ENCODE measurements around the gene CTNND1. TPM values are rescaled to one million over a fixed set of nuclear protein-coding genes. Genes with fewer than 3 reads are reported as not detected.

CTNND1 gene
- total RNA-seq, 1 experiment from 2014 or later = 95.9 TPM

DNA sequence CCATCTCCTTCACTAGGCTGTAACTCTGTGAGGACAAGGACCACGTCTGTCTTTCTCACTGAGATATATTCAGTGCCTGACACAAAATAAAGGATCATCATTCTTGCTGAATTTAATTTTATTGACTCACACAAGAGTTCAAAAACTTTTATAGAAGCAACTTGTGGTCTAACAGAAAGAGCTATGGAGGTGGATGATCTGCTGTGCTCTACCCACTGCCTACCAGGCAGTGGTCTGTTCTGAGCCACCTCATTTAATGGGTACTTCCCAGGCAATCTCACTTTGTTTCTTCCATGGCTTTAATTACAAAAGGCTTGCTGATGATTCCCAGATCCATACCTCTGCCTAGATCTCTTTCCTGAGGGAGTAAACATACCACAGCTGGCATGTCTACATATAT lies 14.7 kb upstream of the CTNND1 start:
- H3K27ac ChIP-seq = no peak overlapping the region
- H3K27me3 ChIP-seq = no peaks in the 10 kb centered on the region
- H3K36me3 ChIP-seq = peaks cover 16% of the 10 kb centered on the region
- peaks cover 5% of the 10 kb centered on the region for H3K4me1 ChIP-seq
- no peak overlapping the region for H3K4me3 ChIP-seq
- no peaks in the 10 kb centered on the region for H3K9me3 ChIP-seq (replicated peaks)
- no peak for DNase-seq

DNA sequence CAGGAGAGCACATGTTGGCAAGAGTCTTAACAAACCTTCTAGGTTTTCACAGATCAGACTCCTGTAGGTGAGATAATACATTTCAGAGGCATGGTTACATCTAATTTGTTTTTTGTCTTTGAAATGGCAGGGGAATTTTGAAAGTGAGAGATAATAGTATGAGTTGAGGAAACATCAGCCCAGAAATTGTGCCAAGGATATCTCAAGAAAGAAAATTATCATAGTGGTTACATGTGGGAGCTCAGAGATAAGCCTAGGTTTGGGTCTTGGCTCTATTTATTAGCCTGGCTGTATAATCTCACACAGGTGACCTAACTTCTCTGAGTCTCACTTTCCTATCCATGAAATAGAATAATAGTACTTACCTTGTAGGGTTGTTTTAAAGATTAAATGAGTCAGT lies 10.4 kb upstream of the CTNND1 start:
- no peak overlapping the region for H3K27ac ChIP-seq
- DNase-seq = no peak
- H3K4me3 ChIP-seq = no peak overlapping the region
- no peaks in the 10 kb centered on the region; the same call in 1 of the 2 replicates for H3K36me3 ChIP-seq
- no peaks in the 10 kb centered on the region for H3K9me3 ChIP-seq (replicated peaks)
- H3K27me3 ChIP-seq = no peaks in the 10 kb centered on the region
- no peaks in the 10 kb centered on the region for H3K4me1 ChIP-seq

DNA sequence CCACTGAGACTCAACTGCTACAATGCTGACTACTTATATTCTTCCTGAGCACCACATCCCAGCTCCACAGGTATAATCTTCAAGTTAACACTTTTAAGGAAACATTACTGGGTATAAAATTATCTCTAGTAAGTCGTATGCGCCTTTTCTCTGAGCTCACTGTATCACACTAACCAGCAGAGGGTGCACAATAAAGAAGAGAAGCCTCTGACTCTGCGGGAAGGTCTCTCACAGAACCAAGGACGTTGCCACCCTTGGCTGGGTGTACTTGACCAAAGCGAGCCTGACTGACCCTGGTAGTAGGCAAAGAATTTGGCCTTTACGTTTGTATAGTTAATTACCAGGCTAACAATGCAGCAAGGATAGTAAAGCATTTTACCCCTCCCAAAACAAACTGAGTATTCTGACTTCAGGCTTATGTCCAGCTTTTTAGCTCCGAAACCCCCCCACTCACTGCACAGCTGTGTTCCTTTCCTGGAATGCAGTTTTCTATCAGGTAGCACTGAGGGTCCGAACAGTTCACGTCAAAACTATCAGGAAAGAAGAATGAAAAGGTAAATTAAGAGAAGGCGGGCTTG lies 9.8 kb upstream of the CTNND1 start, which contains the start of gene BTBD18:
Gene BTBD18, minus strand, starts transcription at position 144 of the 578 bp plus-strand sequence. CDS start 631 bp downstream, outside the sequence.
- peak in 1 of 2 experiments; percentile 46 for DNase-seq
- H3K36me3 ChIP-seq = no peaks in the 10 kb centered on the region; the same call in 1 of the 2 replicates
- H3K27me3 ChIP-seq = no peaks in the 10 kb centered on the region
- H3K4me3 ChIP-seq = no peak within 1 kb of the TSS
- no peak within 1 kb of the TSS for H3K27ac ChIP-seq
- H3K9me3 ChIP-seq (replicated peaks) = no peaks in the 10 kb centered on the region
- no peaks in the 10 kb centered on the region for H3K4me1 ChIP-seq

DNA sequence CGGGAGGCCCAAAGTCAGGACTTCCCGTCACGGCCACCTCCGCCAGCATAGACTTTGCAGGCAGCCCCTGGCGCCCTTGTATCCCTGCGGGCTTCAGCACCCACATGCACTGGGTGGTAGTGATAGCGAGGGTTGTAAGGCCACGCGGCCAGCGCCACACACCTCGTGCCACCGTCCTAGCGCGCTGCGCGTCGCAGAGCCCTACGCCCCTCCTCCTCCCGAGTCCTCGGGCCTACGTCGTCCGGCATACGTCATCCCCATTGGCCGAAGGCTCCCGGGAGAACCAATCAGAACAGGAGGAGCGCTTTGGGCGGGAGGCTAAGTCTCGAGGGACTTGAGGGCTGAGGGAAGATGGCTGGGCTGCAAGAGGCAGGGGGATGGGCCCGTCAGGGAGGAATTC lies 8.6 kb upstream of the CTNND1 start:
- no peaks in the 10 kb centered on the region for H3K36me3 ChIP-seq
- H3K27ac ChIP-seq = no peak overlapping the region
- H3K4me1 ChIP-seq = no peaks in the 10 kb centered on the region
- no peak overlapping the region for H3K4me3 ChIP-seq
- no peaks in the 10 kb centered on the region for H3K9me3 ChIP-seq (replicated peaks)
- no peak for DNase-seq
- no peaks in the 10 kb centered on the region for H3K27me3 ChIP-seq

DNA sequence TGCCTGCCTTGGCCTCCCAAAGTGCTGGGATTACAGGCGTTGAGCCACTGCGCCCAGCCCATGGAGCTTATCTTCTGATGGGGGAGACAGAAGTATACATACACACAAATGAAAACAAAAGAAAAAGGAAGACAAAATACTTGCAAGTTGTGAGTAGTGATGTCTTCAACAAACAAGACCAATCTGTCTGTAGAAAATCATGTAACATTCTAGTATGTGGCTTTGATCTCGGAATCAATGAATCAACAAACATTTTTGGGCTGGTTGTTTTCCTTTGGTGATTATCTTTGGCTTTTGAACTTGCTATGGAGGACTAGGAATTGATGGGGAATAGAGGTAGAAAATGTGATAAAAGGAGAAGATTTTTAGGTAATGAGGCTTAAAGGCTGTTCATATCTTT lies 3.4 kb upstream of the CTNND1 start:
- Histone ChIP-seq H3K27me3 (no peaks in the 10 kb centered on the region), H3K4me1 (no peaks in the 10 kb centered on the region), H3K27ac (no peak overlapping the region), H3K9me3 (replicated peaks) (no peaks in the 10 kb centered on the region), H3K4me3 (no peak overlapping the region), H3K36me3 (no peaks in the 10 kb centered on the region)
- DNase-seq = no peak

DNA sequence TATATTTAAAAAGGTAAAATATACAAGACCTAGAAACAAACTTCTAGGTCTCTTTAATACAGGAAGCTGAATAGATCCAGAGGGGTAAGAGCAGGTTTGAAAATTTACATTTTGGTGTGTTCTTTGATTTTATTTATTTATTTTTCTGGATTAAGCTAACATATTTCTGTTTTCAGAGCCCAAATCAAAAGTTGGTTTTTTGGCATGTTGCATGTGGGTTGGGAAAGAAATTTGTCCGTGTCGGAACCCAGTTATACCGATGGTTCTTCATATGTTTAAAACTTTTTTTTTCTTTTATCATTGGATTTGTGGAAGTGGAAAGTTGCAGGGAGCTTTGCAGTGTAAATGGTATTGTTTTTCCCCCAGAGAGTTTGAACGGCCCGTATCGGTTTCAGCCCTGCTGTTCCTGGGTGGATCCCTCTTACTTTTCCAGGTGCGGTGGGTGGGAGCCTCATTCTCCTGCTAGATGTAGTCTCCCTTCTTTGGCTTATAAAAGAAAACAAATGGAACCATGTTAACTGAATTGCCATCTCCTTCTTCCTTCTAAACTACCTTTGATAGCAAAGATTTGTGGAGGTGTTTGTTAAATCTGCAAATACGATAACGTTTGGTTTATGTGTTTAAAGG lies 746 bp downstream of the CTNND1 start:
- H3K27me3 ChIP-seq = no peaks in the 10 kb centered on the region
- peak overlapping the region; percentile 74 for H3K27ac ChIP-seq
- DNase-seq = peak; percentile 27 to 39
- no peaks in the 10 kb centered on the region; the same call in 1 of the 2 replicates for H3K36me3 ChIP-seq
- H3K4me3 ChIP-seq = peak overlapping the region; percentile 81
- no peaks in the 10 kb centered on the region for H3K9me3 ChIP-seq (replicated peaks)
- peaks cover 16% of the 10 kb centered on the region for H3K4me1 ChIP-seq

DNA sequence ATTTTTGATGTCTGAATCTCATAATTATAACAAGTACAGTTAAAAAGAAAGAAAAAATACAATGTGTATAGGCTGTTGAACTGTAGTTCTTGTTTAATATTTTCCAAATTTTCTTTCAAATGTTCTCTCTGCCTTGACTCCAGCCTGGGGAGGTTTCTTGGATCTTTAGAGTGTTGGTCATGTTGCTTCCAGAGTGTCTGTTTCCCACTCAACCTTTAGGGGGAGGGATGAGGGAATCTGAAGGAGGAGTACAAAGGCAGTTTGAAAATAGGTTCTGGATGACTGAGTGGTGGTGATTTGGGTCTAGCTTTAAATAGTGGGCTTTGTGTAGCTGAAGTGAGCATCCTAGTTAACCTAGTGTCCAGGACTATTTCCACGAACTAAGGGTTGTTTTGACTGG lies 2.0 kb downstream of the CTNND1 start:
- Histone ChIP-seq H3K9me3 (replicated peaks) (no peaks in the 10 kb centered on the region), H3K36me3 (no peaks in the 10 kb centered on the region; the same call in 1 of the 2 replicates), H3K4me1 (peaks cover 16% of the 10 kb centered on the region), H3K27ac (no peak overlapping the region; the same call in 1 of the 2 replicates), H3K27me3 (no peaks in the 10 kb centered on the region), H3K4me3 (peak overlapping the region; percentile 81)
- DNase-seq = peak in 1 of 2 experiments; percentile 50

DNA sequence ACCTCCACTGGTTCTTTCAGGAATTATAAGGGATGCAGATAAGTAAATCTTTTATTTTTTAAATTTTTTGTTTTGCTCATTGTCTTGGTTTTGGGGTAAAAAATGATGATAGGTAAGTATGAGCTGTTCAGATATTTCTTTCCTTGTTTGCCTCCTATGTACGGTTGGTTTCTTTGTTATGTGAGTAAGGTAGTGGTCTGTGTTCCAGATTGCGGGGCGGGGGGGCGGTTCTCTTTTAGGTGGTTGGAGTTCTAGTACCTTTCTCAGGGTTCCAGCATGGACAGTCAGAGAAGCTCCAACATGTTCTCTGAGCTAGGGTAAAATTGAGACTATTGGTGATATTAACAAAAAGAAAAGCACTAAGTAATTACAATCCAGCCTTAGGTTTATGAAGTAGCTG lies 2.4 kb downstream of the CTNND1 start:
- Histone ChIP-seq H3K4me3 (peak overlapping the region; percentile 81), H3K36me3 (no peaks in the 10 kb centered on the region; the same call in 1 of the 2 replicates), H3K27me3 (no peaks in the 10 kb centered on the region), H3K27ac (no peak overlapping the region), H3K9me3 (replicated peaks) (no peaks in the 10 kb centered on the region), H3K4me1 (peaks cover 16% of the 10 kb centered on the region)
- DNase-seq = no peak

DNA sequence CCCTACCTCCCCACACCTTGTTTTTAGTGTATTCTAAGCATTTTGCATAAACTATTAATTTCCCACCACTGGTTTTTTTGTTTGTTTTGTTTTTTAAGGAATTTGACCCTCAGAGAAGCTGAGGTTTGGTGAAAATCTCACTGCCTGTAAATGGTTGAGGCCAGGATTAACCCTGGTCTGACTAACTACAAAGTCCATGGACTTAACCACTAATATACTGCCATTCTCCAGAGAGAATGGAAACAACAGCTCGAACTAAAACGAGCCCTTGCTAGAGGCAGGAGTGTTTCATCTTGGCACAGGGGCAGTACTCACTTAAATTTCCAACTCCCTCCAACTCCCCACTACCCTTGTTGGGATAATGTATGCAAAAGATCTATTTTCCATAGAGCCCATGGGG lies 3.0 kb downstream of the CTNND1 start:
- Histone ChIP-seq H3K27ac (no peak overlapping the region), H3K4me3 (no peak overlapping the region), H3K27me3 (no peaks in the 10 kb centered on the region), H3K36me3 (no peaks in the 10 kb centered on the region; the same call in 1 of the 2 replicates), H3K9me3 (replicated peaks) (no peaks in the 10 kb centered on the region), H3K4me1 (peaks cover 16% of the 10 kb centered on the region)
- no peak for DNase-seq

DNA sequence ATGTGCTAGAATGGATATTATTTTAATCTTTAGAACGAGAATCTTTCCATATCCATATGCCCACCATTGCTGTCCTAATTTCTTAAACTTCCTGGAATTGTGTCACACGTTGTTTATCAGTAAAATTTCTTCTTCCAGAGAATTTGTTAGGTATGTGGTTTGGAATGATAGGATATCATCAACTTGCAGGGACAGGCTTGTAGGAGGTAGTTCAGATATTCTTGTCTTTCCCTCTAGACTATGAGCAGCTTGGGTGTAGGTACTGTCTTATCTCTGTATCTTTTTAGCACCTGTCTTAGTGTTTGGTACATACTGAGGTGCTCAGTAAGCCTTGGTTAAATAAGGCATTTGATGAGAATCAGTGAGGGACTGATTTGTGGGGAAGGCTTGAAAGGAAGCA lies 3.4 kb downstream of the CTNND1 start:
- no peaks in the 10 kb centered on the region for H3K9me3 ChIP-seq (replicated peaks)
- no peak overlapping the region for H3K27ac ChIP-seq
- no peaks in the 10 kb centered on the region for H3K27me3 ChIP-seq
- H3K4me3 ChIP-seq = no peak overlapping the region
- peaks cover 16% of the 10 kb centered on the region for H3K4me1 ChIP-seq
- no peaks in the 10 kb centered on the region; the same call in 1 of the 2 replicates for H3K36me3 ChIP-seq
- DNase-seq = no peak

DNA sequence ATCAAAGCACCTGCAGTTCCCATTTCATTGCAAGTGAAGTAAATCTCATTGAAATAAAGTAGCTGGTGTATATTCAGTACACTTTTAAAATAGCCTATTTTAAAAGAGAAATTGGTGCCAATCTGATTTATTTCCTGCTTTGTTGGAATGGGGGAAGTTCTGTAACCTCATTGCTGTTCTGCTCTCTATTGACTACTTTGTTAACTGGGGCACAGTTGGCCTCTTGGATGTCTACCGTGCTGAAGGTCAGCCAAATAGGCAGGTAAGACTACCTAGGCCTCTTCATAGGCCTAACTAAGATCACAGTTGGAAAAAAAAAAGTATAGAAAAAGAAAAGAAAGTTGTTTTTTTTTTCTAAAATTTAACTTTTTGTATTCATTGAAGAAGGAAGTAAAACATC lies 9.2 kb downstream of the CTNND1 start:
- Histone ChIP-seq H3K4me1 (peaks cover 5% of the 10 kb centered on the region), H3K4me3 (no peak overlapping the region), H3K27ac (no peak overlapping the region), H3K9me3 (replicated peaks) (no peaks in the 10 kb centered on the region), H3K36me3 (no peaks in the 10 kb centered on the region; the same call in 1 of the 2 replicates), H3K27me3 (no peaks in the 10 kb centered on the region)
- DNase-seq = no peak

DNA sequence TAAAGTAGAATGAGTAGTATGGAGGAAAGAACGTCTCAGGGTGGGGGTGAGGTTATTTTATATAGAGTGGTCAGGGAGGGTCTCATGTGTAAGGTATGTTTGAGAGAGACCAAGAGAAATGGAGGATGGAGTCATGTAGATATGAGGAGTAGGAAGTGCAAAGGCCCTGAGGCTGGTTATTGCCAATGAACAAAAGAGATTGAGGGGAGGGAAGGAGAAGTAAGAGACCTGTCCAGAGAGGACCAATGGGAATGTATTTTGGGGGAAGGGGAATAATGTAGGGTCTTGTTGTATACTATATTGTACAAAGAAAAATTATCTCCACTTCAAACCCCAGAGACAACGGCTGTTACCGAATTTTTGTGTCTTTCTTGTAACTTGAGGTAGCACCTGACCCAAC lies 9.8 kb downstream of the CTNND1 start:
- no peaks in the 10 kb centered on the region; the same call in 1 of the 2 replicates for H3K36me3 ChIP-seq
- no peak overlapping the region for H3K4me3 ChIP-seq
- DNase-seq = no peak
- H3K27me3 ChIP-seq = no peaks in the 10 kb centered on the region
- H3K27ac ChIP-seq = no peak overlapping the region
- H3K9me3 ChIP-seq (replicated peaks) = no peaks in the 10 kb centered on the region
- peaks cover 9% of the 10 kb centered on the region for H3K4me1 ChIP-seq

DNA sequence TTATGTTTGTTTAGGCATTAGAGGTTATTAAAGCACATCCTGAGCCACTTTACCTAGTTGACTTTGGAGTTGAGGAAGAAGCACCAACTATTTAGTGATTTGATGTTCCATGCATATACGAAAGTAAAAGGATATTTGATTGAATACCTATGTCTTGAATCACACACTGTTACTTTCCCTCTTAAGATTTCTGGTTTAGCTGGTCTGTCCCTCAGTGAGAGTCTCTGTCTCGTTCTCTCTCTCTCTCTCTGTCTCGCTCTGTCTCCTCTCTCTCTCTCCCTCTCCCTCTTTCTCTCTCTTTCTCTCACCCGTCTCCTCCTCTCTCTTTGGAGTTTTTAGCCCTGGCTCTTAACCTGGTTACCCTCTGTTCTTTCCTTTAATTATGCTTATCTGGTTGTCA lies 11.0 kb downstream of the CTNND1 start:
- no peaks in the 10 kb centered on the region for H3K27me3 ChIP-seq
- no peaks in the 10 kb centered on the region for H3K9me3 ChIP-seq (replicated peaks)
- H3K4me3 ChIP-seq = no peak overlapping the region
- no peak overlapping the region for H3K27ac ChIP-seq
- peaks cover 21% of the 10 kb centered on the region for H3K4me1 ChIP-seq
- H3K36me3 ChIP-seq = no peaks in the 10 kb centered on the region
- no peak for DNase-seq

DNA sequence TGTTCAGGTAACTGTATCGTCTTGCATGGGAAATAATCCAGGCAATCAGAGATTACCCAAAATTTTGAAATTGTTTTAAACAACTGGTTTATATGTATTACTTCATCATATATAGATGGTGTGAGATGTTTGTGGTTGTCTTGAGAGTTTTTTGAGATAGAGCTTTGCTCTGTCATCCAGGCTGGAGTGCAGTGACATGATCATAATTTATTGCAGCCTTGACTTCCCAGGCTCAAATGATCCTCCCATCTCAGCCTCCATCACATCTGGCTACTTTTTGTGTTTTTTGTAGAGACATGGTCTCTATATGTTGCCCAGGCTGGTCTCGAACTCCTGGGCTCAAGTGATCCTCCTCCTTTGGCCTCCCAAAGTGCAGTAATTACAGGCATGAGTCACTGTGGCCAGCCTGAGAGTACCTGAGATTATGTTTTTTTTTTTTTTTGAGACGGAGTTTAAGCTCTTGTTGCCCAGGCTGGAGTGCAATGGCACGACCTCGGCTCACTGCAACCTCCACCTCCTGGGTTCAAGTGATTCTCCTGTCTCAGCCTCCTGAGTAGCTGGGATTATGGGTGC lies 11.5 kb downstream of the CTNND1 start:
- H3K4me3 ChIP-seq = no peak overlapping the region
- DNase-seq = no peak
- H3K27me3 ChIP-seq = no peaks in the 10 kb centered on the region
- H3K27ac ChIP-seq = no peak overlapping the region
- H3K9me3 ChIP-seq (replicated peaks) = no peaks in the 10 kb centered on the region
- H3K36me3 ChIP-seq = no peaks in the 10 kb centered on the region
- peaks cover 27% of the 10 kb centered on the region for H3K4me1 ChIP-seq

DNA sequence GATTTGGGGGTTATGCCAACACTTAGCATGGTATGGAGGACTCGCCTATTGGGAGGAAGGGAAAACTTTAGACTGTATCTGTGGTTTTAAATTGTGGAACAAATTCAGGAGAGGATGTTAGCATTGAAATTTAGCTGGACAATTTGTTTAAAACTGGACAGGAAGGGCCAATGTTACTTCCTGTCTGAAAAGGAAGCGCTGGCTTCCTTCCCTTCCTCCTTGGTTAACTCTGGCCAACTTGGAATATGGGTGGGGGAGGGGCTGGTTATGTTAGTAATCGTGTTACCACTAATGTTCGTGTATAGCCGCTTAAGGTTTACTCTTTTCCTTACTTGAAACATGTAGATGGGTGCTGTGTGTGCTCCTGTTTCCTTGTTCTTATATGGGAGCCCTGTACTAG lies 13.9 kb downstream of the CTNND1 start:
- peak overlapping the region; percentile 19 for H3K4me3 ChIP-seq
- peak; percentile 30 to 55 for DNase-seq

More for the DNA sequence above, 13.9 kb downstream of the CTNND1 start:
- H3K9me3 ChIP-seq (replicated peaks) = no peaks in the 10 kb centered on the region
- peaks cover 45% of the 10 kb centered on the region for H3K4me1 ChIP-seq
- H3K27ac ChIP-seq = peak overlapping the region; percentile 57
- no peaks in the 10 kb centered on the region for H3K27me3 ChIP-seq
- H3K36me3 ChIP-seq = no peaks in the 10 kb centered on the region

Measured in SJCRH30 (cell line).